ACC112 (cell line): ENCODE measurements around the gene MAP4K4.
"Not testable (repeated sequence)": the region's sequence is repeated elsewhere in the genome, so short reads cannot be mapped to it uniquely, and the experiment has no call there.

ENCODE experiments used
- H2AFZ ChIP-seq: fragments of 200-600 bp; sonication (generic); one replicate; pipeline ENCODE4 v1.6.0; 2017; ENCODE audit warnings: antibody characterized with exemption, low read length; ENCODE audit not compliant: unreplicated experiment
- H3K27ac ChIP-seq: fragments of 200-600 bp; sonication (generic); 2 replicates; pipeline ENCODE4 v1.5.1; 2014; ENCODE audit warnings: low read depth, mild to moderate bottlenecking, antibody characterized with exemption, low read length, moderate library complexity
- H3K27me3 ChIP-seq: fragments of 200-600 bp; sonication (generic); 2 replicates; pipeline ENCODE4 v1.6.1; 2014; ENCODE audit warnings: mild to moderate bottlenecking, antibody characterized with exemption, low read length, moderate library complexity, mixed read lengths; ENCODE audit not compliant: insufficient read depth
- H3K36me3 ChIP-seq: fragments of 200-600 bp; sonication (generic); 2 replicates; pipeline ENCODE4 v1.6.1; 2016; ENCODE audit warnings: mild to moderate bottlenecking, antibody characterized with exemption, low read length, moderate library complexity, mixed read lengths; ENCODE audit not compliant: insufficient read depth
- H3K4me1 ChIP-seq: fragments of 200-600 bp; sonication (generic); one replicate; pipeline ENCODE4 v1.6.1; 2016; ENCODE audit warnings: low read length, mixed read lengths; ENCODE audit not compliant: insufficient read depth, unreplicated experiment, control insufficient read depth
- H3K4me3 ChIP-seq: fragments of 200-600 bp; sonication (generic); 2 replicates; pipeline ENCODE4 v1.5.1; 2014; ENCODE audit warnings: mild to moderate bottlenecking, low read depth, low read length
- H3K79me2 ChIP-seq: fragments of 200-600 bp; sonication (generic); one replicate; pipeline ENCODE4 v1.6.0; 2016; ENCODE audit warnings: low read length; ENCODE audit not compliant: control insufficient read depth, unreplicated experiment, insufficient read depth

Gene MAP4K4

DNA sequence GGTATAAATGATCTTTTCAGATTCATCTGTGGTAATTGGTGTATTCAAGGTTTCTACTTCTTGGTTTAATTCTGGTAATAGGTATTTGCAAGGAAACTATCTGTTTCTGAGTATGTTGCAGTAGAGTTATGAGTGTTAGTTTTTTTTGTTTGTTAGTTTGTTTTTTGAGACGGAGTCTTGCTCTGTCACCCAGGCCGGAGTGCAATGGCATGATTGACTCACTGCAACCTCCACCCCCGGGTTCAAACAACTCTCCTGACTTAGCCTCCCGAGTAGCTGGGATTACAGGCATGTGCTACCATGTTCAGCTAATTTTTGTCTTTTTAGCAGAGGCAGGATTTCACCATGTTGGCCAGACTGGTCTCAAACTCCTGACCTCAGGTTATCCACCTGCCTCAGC is 233.3 kb downstream of the MAP4K4 start:
- no peaks in the 10 kb centered on the region for H3K79me2 ChIP-seq
- no peak overlapping the region for H2AFZ ChIP-seq
- no peaks in the 10 kb centered on the region for H3K36me3 ChIP-seq
- no peaks in the 10 kb centered on the region for H3K27me3 ChIP-seq
- no peak overlapping the region for H3K4me3 ChIP-seq
- no peak overlapping the region for H3K27ac ChIP-seq
- H3K4me1 ChIP-seq, result no peaks in the 10 kb centered on the region

DNA sequence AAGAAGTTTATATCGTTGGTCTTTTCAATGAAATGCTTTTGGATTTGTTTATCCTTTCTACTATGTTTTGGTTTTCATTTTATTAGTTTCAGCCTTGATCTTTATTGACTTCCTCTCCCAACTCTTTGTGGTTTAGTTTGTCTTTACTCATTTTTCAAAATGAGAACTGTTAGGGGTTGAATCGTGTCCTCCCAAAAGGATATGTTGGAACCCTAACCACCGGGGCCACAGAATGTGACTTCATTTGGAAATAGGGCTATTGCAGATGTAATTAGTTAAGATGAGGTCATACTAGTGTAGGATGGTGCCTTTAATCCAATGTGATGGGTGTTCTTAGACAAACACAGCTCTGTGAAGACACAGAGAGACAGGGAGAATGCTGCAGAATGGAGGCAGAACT is 233.9 kb downstream of the MAP4K4 start:
- Histone ChIP-seq H3K4me3 (no peak overlapping the region), H3K79me2 (no peaks in the 10 kb centered on the region), H3K36me3 (no peaks in the 10 kb centered on the region), H3K27me3 (no peaks in the 10 kb centered on the region), H2AFZ (no peak overlapping the region), H3K4me1 (no peaks in the 10 kb centered on the region), H3K27ac (no peak overlapping the region)

DNA sequence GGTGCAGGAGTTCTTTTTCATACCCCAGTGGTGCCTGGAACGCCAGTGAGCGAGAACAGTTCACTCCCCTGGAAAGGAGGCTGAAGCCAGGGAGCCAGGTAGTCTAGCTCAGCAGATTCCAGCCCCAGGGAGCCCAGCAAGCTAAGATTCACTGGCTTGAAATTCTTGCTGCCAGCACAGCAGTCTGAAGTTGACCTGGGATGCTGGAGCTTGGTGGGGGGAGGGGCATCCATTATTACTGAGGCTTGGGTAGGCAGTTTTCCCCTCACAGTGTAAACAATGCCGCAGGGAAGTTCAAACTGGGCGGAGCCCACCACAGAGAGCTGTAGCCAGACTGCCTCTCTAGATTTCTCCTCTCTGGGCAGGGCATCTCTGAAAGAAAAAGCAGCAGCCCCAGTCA is 238.3 kb downstream of the MAP4K4 start:
- H3K4me1 ChIP-seq, H2AFZ ChIP-seq, H3K27ac ChIP-seq, H3K36me3 ChIP-seq, H3K4me3 ChIP-seq, H3K79me2 ChIP-seq, H3K27me3 ChIP-seq: not testable (repeated sequence)

DNA sequence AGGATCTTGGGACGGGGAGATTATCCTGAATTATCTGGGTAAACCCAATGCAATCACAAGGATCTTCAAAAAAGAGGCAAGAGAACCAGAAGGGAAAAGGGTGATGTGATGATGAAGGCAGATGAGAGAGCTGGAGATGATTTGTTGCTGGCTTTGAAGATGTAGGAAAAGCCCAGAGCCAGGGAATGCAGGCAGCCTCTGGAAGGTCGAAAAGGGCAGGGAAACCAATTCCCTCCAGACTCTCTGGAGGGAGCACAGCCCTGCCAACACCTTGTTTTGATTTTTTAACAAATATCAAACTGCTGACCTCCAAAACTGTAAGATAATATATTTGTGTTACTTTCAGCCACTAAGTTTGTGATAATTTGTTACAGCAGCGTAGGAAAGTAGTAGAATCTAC is 245.3 kb downstream of the MAP4K4 start:
- no peaks in the 10 kb centered on the region for H3K4me1 ChIP-seq
- no peaks in the 10 kb centered on the region for H3K27me3 ChIP-seq
- no peak overlapping the region for H3K27ac ChIP-seq
- H3K36me3 ChIP-seq, result no peaks in the 10 kb centered on the region
- H3K79me2 ChIP-seq, result no peaks in the 10 kb centered on the region
- H3K4me3 ChIP-seq, result no peak overlapping the region
- H2AFZ ChIP-seq, result no peak overlapping the region
